Measurements from ENCODE around the gene KCNQ1. TPM values are rescaled to one million over a fixed set of nuclear protein-coding genes. Genes with fewer than 3 reads are reported as not detected.

The KCNQ1 gene
- total RNA-seq, 1 donor from 2014 or later = 1.6 TPM

DNA sequence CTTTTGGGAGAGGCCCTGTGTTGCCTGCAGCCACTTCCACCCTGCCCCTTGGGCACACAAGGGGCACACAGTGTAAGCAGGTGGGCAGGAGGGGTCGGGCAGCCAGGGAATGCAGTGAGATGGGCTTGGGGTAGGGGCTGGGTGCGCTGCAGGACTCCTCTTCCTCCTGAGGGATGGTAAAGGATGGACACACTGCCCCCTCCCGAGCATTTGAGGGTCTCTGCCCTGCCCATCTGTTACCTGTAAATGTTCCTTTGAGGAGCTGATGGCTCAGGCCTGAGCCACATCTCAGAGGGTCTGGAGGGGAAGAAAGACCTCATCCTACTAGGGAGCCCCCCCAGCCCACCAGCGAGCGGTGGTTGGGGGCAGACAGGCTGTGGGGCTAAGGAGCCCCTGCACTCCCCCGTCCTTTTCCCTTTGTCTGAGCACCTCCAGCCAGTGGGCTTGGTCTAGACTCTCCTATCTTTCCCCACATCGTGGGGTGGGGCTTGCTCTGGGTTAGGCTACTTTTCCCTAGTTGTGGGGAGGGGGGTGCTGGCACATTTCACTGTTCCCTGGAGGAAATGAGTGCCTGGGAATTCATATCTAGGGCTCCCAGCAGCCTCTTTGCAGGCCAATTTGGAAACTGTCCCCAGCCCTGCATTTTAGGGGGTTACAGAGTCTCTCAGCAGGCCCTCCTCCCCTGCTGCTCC lies 46.0 kb upstream of the KCNQ1 start:
- Histone ChIP-seq H3K36me3 (ENCODE audit: control insufficient read depth, insufficient read depth, low read length) (peaks cover 23% of the 10 kb centered on the region), H3K4me3 (ENCODE audit: low read depth, low read length) (no peak overlapping the region)

GRCh38 chr11:2399488-2400068 lies 45.2 kb upstream of the KCNQ1 start:
- peaks cover 19% of the 10 kb centered on the region for H3K36me3 ChIP-seq (ENCODE audit: control insufficient read depth, insufficient read depth, low read length)
- no peak for FAIRE-seq
- H3K27me3 ChIP-seq (ENCODE audit: control insufficient read depth, insufficient read depth, low read length) = no peaks in the 10 kb centered on the region
- no peak for DNase-seq (ENCODE audit: low read depth)
- H3K4me3 ChIP-seq (ENCODE audit: low read depth, low read length) = peak overlapping the region; percentile 73
- no peak for TF ChIP-seq CTCF (IDR thresholded peaks at IDR 0.05; ENCODE audit: insufficient read depth, low read length, severe bottlenecking)

More for the DNA sequence above, 46.0 kb upstream of the KCNQ1 start:
- DNase-seq (ENCODE audit: low read depth) (no peak), FAIRE-seq (no peak)
- H3K27me3 ChIP-seq (ENCODE audit: control insufficient read depth, insufficient read depth, low read length) = no peaks in the 10 kb centered on the region
- TF ChIP-seq CTCF (IDR thresholded peaks at IDR 0.05; ENCODE audit: insufficient read depth, low read length, severe bottlenecking) = no peak

DNA sequence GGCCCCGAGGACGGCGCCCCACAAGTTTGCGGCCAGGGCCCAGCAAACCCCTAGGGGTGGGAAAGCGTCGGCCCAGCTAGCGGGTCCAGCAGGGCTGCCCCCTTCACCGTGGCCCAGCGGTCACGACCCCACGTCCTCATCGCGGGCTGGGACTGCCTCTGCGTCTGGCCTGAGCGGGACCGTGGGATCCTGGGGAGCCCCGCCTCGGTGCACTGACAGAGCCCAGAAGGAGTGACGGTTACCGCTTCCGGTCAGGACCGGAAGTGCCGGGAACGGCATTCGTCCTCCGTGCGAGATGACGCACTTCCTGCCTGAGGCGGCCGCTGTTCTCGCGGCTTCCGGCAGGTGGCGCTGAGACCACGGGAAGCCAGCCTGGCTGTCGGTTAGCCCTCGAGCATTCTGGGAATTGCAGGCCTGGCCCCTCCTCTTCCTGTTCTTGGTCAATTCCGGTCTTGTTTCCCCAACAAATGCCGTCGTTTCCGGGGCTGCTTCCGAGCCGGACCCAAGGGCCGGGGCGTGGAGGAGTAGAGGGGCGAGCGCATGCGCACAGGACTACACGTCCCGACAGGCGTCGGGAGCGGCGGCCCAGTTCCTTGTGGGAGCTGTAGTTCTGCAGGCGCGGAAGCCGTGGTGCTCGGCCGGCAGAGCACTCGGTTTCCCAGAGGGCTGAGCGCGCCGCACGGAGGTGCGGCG lies 44.6 kb upstream of the KCNQ1 start, which contains the start of gene TSSC4:
TSS of gene TSSC4 (plus strand) at position 682 of the 693 bp plus-strand sequence. CDS start 1,884 bp downstream, outside the sequence.
- Histone ChIP-seq H3K4me3 (ENCODE audit: low read depth, low read length) (peak within 1 kb of the TSS; percentile 95), H3K36me3 (ENCODE audit: control insufficient read depth, insufficient read depth, low read length) (peaks cover 16% of the 10 kb centered on the region), H3K27me3 (ENCODE audit: control insufficient read depth, insufficient read depth, low read length) (no peaks in the 10 kb centered on the region)
- FAIRE-seq = peak; percentile 94
- TF ChIP-seq CTCF (IDR thresholded peaks at IDR 0.05; ENCODE audit: insufficient read depth, low read length, severe bottlenecking) = peak; percentile 99
- peak; percentile 99 for DNase-seq (ENCODE audit: low read depth)

GRCh38 chr11:2400762-2401435 lies 43.9 kb upstream of the KCNQ1 start:
- peaks cover 10% of the 10 kb centered on the region for H3K36me3 ChIP-seq (ENCODE audit: control insufficient read depth, insufficient read depth, low read length)
- H3K4me3 ChIP-seq (ENCODE audit: low read depth, low read length) = peak overlapping the region; percentile 95
- FAIRE-seq (no peak), DNase-seq (ENCODE audit: low read depth) (no peak)
- TF ChIP-seq CTCF (IDR thresholded peaks at IDR 0.05; ENCODE audit: insufficient read depth, low read length, severe bottlenecking) = no peak
- no peaks in the 10 kb centered on the region for H3K27me3 ChIP-seq (ENCODE audit: control insufficient read depth, insufficient read depth, low read length)

- H3K27me3 ChIP-seq (ENCODE audit: control insufficient read depth, insufficient read depth, low read length) = no peaks in the 10 kb centered on the region
- no peak for FAIRE-seq
- peaks cover 8% of the 10 kb centered on the region for H3K36me3 ChIP-seq (ENCODE audit: control insufficient read depth, insufficient read depth, low read length)
- peak overlapping the region; percentile 95 for H3K4me3 ChIP-seq (ENCODE audit: low read depth, low read length)
- peak; percentile 25 for TF ChIP-seq CTCF (IDR thresholded peaks at IDR 0.05; ENCODE audit: insufficient read depth, low read length, severe bottlenecking)
- DNase-seq (ENCODE audit: low read depth) = no peak
Observed at GRCh38 chr11:2401436-2401984, 43.3 kb upstream of the KCNQ1 start.

Data from bronchial epithelial cell (primary cell).